SK-N-MC (cell line): ENCODE results near the gene FGF16.

ENCODE experiments used
- EZH2 ChIP-seq: fragments of 200-600 bp; sonication (generic); IDR thresholded peaks from one replicate; pipeline ENCODE4 v1.6.1; 2017; ENCODE audit warnings: antibody characterized with exemption
- POLR2AphosphoS5 ChIP-seq: IDR thresholded peaks from 2 replicates; pipeline ENCODE4 v1.6.1; 2012; ENCODE audit warnings: mild to moderate bottlenecking, low read depth, low read length, borderline replicate concordance

DNA sequence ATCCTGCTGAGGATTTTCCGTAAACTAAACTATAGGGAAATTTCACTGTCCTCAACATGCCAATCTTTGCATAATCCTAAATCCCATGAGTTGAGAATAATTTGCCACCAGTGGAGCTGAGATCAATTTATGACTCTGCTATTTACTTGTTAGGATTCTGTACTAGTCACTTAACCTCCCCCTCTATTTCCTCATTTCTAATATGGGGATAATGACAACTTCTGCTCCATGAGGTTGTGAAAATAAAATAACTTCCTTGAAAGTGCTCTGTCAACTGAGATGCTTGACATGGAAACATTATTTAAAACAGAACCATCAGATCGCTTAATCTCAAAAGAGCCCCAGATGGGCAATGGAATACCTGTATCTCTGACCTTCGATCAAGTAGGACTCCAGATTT is 2.6 kb upstream of the FGF16 start:
- no peak for TF ChIP-seq EZH2
- no peak for TF ChIP-seq POLR2AphosphoS5
